ENCODE results near the gene CMTM1.
"Not testable (repeated sequence)": the region's sequence is repeated elsewhere in the genome, so short reads cannot be mapped to it uniquely, and the experiment has no call there.

DNA sequence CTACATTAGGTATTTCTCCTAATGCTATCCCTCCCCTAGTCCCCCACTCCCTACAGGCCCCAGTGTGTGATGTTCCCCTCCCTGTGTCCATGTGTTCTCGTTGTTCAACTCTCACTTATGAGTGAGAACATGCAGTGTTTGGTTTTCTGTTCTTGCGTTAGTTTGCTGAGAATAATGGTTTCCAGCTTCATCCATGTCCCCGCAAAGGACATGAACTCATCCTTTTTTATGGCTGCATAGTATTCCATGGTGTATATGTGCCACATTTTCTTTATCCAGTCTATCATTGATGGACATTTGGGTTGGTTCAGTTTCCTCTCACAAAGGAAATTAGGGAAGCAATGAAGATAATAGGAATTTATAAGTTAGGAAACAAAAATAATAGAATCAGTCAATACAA, 1.0 kb downstream of the CMTM1 start:
- TF ChIP-seq TAF1, POLR2AphosphoS5 (IDR thresholded peaks at IDR 0.05; ENCODE audit: low read depth, low read length): not testable (repeated sequence)
